ENCODE data around the gene DNAJB6.

DNAJB6 gene

GRCh38 chr7:157409753-157410727, 73.2 kb downstream of the DNAJB6 start:
- DNase-seq (ENCODE audit: low spot score), result no peak

DNA sequence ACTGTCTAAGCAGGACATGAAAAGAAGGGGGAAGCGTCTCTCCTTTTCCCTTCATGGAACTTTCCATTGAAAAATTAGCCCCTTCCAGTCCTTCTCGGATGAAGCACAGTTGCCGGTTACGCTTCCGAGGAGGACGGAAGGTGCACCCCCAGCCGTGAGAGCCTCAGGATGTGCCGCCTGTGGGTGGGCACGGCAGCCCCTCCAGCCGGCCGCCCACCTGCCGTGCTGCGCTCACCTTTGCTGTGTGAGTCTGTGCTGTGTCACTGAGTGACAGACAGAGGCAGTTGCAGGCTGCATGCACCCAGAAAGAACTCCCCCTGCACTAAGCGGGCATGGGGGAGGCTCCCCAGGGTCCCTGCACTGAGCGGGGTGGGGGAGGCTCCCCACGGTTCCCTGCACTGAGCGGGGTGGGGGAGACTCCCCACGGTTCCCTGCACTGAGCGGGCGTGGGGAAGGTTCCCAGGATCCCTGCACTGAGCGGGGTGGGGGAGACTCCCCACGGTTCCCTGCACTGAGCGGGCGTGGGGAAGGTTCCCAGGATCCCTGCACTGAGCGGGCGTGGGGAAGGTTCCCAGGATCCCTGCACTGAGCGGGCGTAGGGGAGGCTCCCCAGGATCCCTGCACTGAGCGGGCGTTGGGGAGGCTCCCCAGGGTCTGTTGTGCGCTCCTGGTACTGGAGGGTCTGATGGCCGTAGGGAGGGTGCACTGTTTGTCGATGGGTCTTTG, 74.2 kb downstream of the DNAJB6 start:
- no peak for DNase-seq (ENCODE audit: low spot score)

DNA sequence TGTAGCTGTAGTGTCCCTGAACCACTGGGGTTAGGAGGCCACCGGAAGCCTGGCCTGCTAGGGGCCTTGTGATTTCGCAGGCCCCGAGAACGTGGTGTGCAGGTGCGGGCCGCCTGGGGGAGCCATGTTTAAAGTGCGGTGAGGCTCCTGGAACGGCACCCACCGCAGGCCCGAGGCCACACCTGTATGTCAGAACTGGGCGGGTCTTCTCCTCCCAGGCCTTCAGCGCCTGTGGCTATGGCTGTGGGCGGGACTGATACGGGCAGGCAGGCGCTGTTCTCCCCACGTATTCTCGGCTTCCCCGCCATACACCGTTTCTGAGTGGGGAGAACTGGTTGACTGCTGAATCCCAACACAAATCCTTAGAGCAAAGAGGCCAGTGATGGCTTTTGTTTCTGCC, 74.8 kb downstream of the DNAJB6 start:
- no peak for DNase-seq (ENCODE audit: low spot score)

GRCh38 chr7:157412021-157412443, 75.2 kb downstream of the DNAJB6 start:
- no peak for DNase-seq (ENCODE audit: low spot score)

DNA sequence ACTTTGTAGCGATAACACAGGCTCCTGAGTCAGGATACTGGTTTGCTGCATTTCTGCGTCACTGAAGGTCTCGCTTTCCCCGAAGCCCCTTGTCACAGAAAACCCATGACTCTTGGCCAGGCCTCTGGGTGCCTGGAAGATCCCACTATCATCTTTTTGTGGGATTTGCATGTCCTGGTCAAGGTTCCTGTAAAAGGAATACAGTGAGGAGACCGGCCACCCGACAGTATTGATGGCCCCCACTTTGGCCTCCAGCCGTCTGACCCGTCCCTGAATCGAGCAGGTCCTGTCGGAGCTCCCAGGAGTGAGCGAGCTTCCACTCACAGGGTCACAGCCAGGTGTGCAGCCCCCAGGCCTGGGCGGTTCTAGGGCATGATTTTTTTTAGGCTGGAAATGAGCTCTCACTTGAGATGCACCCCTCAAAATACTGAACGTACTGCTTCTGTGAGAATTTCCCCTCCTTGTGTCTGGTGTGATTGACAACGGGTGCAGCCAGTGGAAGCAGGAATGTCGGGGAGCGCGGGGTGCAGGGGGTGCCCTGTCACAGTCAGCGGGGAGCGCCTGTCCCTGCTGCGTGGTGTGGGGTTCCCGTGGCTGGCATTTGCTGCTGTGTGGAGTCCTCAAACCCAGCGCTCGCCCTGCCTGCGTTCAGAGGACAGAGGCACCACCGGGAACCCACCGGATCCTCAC, 75.8 kb downstream of the DNAJB6 start:
- no peak for DNase-seq (ENCODE audit: low spot score)

DNA sequence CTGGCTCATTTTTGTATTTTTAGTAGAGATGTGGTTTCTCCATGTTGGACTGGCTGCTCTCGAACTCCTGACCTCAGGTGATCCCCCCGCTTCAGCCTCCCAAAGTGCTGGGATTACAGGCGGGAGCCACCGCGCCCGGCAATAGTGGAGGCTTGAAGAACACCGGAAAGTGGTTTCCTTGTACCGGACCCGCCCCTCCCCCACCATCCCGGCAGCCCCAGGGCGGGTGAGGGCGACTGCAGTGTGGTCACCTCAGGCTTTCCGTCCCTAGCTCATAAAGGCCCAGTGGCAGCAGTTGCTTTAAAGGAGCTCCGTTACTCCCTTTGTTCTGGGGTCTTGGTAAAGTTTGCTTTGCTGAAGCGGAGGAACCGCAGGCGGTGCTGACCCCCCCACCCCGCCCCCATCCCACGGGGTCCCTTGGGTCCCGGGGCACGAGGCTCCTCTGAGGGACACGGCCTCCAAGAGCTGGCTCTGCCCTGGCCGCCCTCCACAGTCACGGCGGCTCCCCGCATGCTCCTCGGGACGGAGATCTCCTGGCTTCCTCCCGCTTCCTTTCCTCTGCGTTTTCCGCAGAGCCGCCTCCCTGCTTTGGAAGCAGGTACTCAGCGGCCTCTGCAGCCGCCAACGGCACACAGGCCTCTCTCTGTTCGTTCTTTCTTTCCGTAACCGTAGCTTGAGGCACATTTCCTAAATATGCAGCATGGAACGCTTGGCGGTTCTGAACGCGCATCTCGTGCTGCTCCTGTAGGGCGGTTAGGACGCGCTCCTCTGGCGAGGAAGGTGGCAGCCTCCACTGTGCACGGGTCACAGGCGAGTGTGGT, 77.3 kb downstream of the DNAJB6 start:
- no peak for DNase-seq (ENCODE audit: low spot score)

GRCh38 chr7:157414702-157415096, 77.9 kb downstream of the DNAJB6 start:
- no peak for DNase-seq (ENCODE audit: low spot score)

DNA sequence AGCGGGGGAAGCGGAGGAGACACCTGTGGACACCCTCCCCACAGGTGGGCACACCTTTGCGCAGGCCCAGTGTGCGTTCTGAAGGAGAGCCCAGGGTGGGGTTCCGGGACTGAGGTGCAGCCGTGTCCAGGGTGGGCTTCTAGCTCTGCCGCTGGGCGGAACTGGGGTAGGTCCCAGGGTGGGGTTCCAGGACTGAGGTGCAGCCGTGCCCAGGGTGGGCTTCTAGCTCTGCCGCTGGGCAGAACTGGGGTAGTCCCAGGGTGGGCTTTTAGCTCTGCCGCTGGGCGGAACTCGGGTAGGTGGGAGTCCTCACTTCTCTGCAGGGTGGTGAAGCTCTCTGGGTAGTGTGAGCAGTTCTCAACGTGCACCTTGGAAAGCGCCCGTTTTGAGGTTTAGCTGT, 78.7 kb downstream of the DNAJB6 start:
- DNase-seq (ENCODE audit: low spot score), result no peak

- no peak for DNase-seq (ENCODE audit: low spot score)
Measured at GRCh38 chr7:157416011-157416410, 79.2 kb downstream of the DNAJB6 start.

- DNase-seq (ENCODE audit: low spot score), result no peak
Measured at GRCh38 chr7:157418204-157419034, 81.6 kb downstream of the DNAJB6 start.

- no peak for DNase-seq (ENCODE audit: low spot score)
Measured at GRCh38 chr7:157419035-157419293, 82.2 kb downstream of the DNAJB6 start.

GRCh38 chr7:157422279-157422678, 85.5 kb downstream of the DNAJB6 start:
- no peak for DNase-seq (ENCODE audit: low spot score)

GRCh38 chr7:157423348-157423747, 86.5 kb downstream of the DNAJB6 start:
- DNase-seq (ENCODE audit: low spot score), result no peak

GRCh38 chr7:157423886-157424565, 87.2 kb downstream of the DNAJB6 start:
- DNase-seq (ENCODE audit: low spot score), result no peak

GRCh38 chr7:157425137-157425731, 88.4 kb downstream of the DNAJB6 start:
- DNase-seq (ENCODE audit: low spot score), result no peak

DNA sequence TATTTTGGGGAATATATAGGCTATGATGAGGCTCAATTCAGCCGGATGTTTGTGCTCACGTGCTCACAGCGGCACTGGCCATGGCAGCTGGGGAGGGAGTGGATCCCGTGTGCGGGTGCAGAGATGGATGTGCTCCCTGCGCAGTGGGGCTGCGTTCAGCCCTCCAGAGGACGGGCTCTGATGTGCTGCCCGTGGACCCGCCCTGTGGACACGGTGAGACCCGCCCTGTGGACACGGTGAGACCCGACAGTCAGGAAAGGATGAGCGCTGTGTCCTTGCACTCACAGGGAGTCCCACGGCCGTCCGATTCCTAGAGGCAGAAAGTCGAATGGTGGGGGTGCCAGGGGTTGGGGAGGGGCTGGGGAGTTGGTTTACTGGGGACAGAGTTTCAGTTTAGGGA, 89.0 kb downstream of the DNAJB6 start:
- DNase-seq (ENCODE audit: low spot score), result no peak

DNA sequence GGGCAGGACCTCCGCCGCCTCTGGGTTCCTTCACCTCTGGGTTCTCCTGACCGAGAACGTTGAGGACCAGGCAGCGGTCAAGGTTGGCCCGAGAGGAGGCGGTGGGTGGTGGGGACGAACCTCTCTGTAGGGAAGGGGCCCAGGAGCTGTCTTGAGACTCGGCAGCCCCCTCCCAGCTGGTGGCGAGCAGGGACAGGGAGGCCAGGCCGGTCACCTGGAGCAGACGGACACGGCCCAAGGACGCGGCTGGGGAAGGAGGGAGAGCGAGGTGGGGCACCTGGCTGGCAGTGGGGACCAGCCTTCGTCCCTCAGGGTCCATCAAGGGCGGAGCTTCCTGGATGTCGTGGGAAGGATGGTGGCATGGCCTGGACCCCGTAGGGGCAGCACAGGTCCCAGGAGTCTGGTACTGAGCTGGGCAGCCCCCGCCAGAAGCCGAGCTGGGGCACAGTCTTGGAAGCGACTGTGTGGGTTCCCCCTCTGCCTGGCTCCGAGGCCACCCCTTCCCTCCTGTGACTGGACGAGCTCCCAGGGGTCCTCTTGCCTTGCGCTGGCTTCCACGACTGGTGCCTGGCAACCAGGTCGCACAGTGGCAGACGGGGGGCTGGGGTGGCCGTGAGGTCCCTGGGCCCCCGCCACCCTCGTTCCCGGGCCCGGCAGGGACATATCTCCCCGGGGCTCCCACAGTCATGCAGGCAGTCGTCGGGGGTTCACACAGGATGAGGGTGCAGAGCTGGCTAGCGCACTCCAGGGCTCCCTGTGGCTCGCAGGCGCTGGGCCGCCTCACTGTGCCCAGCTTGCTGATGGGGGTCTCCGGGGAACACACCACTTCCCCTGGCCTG, 89.9 kb downstream of the DNAJB6 start:
- DNase-seq (ENCODE audit: low spot score), result no peak

DNA sequence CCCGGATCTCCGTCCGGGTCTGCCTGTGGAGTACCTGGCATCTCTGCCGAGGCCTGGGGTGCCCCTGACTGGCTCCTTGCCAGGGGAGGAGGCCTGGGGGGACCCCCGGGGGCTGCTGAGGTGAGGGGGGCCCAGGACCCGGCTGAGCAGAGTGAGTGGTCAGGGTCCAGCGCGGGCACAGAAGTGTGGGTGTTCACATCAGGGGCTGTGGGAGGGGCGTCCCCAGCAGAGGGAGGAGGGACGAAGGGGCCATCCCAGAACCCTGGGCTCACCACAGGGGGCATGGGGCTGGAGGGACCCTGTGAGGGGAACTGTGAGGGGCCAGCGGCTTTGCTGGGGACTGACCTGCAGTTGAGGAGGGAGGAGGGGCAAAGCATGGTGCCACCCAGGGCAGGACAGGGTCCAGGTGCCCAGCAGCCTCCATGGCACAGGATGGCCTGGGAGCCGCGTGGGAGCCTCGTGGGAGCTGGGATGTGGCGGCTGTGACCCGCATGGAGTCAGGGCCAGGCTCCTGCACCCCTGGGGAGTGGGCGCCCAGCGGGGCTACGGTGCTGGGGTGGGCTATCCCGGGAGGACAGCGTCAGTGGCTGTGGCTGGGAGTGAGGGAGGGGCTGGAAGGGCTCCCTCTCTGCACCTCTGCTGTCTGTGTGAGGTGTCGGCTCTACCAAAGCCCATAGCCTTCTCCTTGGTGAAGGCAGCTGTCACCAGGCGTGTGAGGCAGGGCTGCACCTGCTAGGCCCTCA, 91.2 kb downstream of the DNAJB6 start:
- no peak for DNase-seq (ENCODE audit: low spot score)

All from LoVo (cell line).